ENCODE results near the gene MECR.
"Not testable (repeated sequence)": the region's sequence is repeated elsewhere in the genome, so short reads cannot be mapped to it uniquely, and the experiment has no call there.

The MECR gene

DNA sequence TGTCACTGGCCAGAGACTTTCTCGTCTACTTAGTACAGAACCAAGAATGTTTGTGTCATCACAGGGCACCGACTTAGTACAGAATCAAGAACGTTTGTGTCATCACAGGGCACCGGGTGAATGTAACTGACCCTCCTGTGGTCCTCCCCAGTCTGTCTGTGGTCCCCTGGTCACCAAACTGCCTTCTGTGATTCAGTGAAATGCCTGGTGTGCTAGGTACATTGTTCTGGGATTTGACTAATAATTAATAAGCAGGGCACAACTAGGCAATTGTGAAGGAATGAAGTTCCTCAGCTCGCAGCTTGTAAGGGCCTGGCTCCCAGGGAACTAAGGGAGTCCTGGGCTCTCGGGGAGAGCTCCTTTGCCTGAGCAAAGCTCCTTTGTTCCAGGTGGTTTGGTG is 7.2 kb downstream of the MECR start:
- H3K4me3 ChIP-seq (ENCODE audit: low read depth, low read length) = no peak overlapping the region

GRCh38 chr1:29222686-29223085 is 8.0 kb downstream of the MECR start:
- H3K27me3 ChIP-seq (ENCODE audit: insufficient read depth, low read depth, severe bottlenecking) = no peaks in the 10 kb centered on the region
- TF ChIP-seq, protein P1, sequence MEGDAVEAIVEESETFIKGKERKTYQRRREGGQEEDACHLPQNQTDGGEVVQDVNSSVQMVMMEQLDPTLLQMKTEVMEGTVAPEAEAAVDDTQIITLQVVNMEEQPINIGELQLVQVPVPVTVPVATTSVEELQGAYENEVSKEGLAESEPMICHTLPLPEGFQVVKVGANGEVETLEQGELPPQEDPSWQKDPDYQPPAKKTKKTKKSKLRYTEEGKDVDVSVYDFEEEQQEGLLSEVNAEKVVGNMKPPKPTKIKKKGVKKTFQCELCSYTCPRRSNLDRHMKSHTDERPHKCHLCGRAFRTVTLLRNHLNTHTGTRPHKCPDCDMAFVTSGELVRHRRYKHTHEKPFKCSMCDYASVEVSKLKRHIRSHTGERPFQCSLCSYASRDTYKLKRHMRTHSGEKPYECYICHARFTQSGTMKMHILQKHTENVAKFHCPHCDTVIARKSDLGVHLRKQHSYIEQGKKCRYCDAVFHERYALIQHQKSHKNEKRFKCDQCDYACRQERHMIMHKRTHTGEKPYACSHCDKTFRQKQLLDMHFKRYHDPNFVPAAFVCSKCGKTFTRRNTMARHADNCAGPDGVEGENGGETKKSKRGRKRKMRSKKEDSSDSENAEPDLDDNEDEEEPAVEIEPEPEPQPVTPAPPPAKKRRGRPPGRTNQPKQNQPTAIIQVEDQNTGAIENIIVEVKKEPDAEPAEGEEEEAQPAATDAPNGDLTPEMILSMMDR (IDR thresholded peaks at IDR 0.05; ENCODE audit: low read depth, low read length) = no peak
- no peak overlapping the region for H3K4me3 ChIP-seq (ENCODE audit: low read depth, low read length)
- no peaks in the 10 kb centered on the region for H3K9me3 ChIP-seq (ENCODE audit: severe bottlenecking)
- H3K27ac ChIP-seq = no peak overlapping the region
- H3K36me3 ChIP-seq = peaks cover 18% of the 10 kb centered on the region
- no peak for DNase-seq

More for the DNA sequence above, 7.2 kb downstream of the MECR start:
- H3K27ac ChIP-seq = no peak overlapping the region
- H3K36me3 ChIP-seq = peaks cover 18% of the 10 kb centered on the region
- H3K9me3 ChIP-seq (ENCODE audit: severe bottlenecking) = no peaks in the 10 kb centered on the region
- no peak for DNase-seq
- TF ChIP-seq, protein P1 (IDR thresholded peaks at IDR 0.05; ENCODE audit: low read depth, low read length) = no peak
- no peaks in the 10 kb centered on the region for H3K27me3 ChIP-seq (ENCODE audit: insufficient read depth, low read depth, severe bottlenecking)

DNA sequence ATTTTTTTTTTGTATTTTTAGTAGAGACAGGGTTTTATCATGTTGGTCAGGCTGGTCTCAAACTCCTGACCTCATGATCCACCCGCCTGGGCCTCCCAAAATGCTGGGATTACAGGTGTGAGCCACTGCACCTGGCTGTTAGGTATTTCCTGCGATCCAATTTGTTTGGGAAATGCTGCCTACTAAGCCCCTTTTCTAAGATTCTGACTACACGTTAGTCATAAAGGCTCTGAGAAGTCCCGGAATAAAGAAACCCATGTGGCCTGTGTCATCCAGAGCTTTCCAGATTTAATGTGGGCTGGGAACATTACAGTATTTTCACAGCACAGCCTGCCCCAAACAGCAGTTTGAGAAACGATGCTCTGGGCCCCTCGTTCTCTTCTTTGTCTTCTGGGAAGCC is 8.5 kb downstream of the MECR start:
- not testable (repeated sequence) for DNase-seq; H3K27ac ChIP-seq; H3K4me3 ChIP-seq (ENCODE audit: low read depth, low read length); H3K27me3 ChIP-seq (ENCODE audit: insufficient read depth, low read depth, severe bottlenecking); H3K9me3 ChIP-seq (ENCODE audit: severe bottlenecking)
- peaks cover 18% of the 10 kb centered on the region for H3K36me3 ChIP-seq

DNA sequence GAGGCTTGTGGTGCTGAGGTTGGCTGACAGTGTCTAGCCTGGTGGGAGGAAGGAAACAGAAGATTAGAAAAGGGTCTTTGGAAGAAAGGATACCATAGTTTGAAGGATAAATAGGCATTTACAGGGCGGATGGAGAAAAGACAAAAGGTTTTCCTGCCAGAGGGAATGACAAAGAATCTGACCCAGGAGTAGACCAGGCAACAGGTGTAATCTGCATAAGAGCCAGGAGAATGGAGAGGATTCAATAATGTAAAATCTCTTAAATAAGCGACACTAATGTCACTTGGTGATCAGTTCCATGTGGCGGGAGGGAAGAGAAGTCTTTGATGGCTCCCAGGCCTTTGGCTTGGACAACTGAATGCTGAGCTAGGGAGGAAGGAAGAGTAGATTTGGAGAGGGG is 9.4 kb downstream of the MECR start:
- H3K9me3 ChIP-seq (ENCODE audit: severe bottlenecking) = no peaks in the 10 kb centered on the region
- H3K27me3 ChIP-seq (ENCODE audit: insufficient read depth, low read depth, severe bottlenecking) = no peaks in the 10 kb centered on the region
- TF ChIP-seq, protein P1 (IDR thresholded peaks at IDR 0.05; ENCODE audit: low read depth, low read length) = no peak
- no peak for DNase-seq
- no peak overlapping the region for H3K27ac ChIP-seq
- peaks cover 18% of the 10 kb centered on the region for H3K36me3 ChIP-seq
- H3K4me3 ChIP-seq (ENCODE audit: low read depth, low read length) = no peak overlapping the region

DNA sequence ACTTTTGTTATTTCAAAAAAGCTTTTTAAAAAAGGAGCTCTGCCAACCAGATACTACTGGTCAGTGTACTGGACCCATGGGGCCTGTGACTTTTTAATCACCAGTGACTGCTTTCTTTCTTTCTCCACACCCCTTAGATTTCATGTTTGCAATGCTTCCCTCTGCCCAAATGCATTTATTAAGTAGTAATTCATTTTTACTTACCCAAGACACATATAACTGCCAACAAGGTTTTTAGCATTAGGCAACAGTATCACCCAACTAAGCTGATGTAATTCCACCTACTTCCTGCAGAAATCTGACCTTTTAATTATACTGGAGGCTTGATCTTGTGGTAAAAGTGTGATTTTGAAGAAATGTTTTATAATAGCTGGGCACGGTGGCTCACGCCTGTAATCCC is 12.5 kb downstream of the MECR start:
- Histone ChIP-seq H3K36me3 (peaks cover 24% of the 10 kb centered on the region), H3K9me3 (ENCODE audit: severe bottlenecking) (no peaks in the 10 kb centered on the region), H3K4me3 (ENCODE audit: low read depth, low read length) (no peak overlapping the region), H3K27me3 (ENCODE audit: insufficient read depth, low read depth, severe bottlenecking) (no peaks in the 10 kb centered on the region), H3K27ac (no peak overlapping the region)
- DNase-seq = no peak
- TF ChIP-seq, protein P1 (IDR thresholded peaks at IDR 0.05; ENCODE audit: low read depth, low read length) = no peak

DNA sequence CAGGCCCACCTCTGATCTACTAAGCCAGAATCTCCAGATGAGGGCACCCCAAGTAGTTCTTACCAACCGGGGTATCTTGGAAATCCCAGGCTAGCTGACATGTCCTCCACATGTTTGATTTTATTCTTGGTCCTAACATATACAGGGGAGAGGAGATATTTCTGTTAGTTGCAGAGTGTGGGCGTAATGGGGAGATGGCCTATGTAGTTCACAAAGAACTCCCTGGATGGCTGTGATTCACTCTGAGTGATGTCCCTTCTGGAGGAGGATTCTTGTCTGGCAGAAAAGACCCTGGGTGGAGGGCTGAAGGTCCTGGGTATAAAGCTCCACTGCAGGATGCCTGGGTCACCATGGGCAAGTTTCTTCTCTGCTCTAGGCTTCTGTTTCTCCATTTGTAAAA is 13.1 kb downstream of the MECR start:
- Histone ChIP-seq H3K36me3 (peaks cover 24% of the 10 kb centered on the region), H3K27me3 (ENCODE audit: insufficient read depth, low read depth, severe bottlenecking) (no peaks in the 10 kb centered on the region), H3K4me3 (ENCODE audit: low read depth, low read length) (no peak overlapping the region), H3K9me3 (ENCODE audit: severe bottlenecking) (no peaks in the 10 kb centered on the region), H3K27ac (no peak overlapping the region)
- TF ChIP-seq, protein P1 (IDR thresholded peaks at IDR 0.05; ENCODE audit: low read depth, low read length) = no peak
- no peak for DNase-seq

Data from WERI-Rb-1 (cell line).